Body of pancreas (tissue), 4 donors: ENCODE measurements around the gene LPAR1. TPM values are rescaled to one million over a fixed set of nuclear protein-coding genes. Genes with fewer than 3 reads are reported as not detected.

Source experiments
- ATAC-seq: fragments of 150-250 bp; one replicate; pipeline ENCODE4 v1.9.1; 2016
- DNase-seq, 4 donors: peaks; one replicate each; pipeline ENCODE4 v3.0.0-alpha.2; 2019
- H3K27ac ChIP-seq, 4 donors: fragments of 200-600 bp; sonication (generic); 1 replicate in 3 of 4; 2 replicates in 1 of 4; pipeline versions ENCODE4 v1.5.1 to v1.6.1; 2016 to 2019; ENCODE audit warnings: mild to moderate bottlenecking in 1 of 4, mixed read lengths in 1 of 4, moderate library complexity in 1 of 4
- H3K27me3 ChIP-seq, 2 donors: fragments of 200-600 bp; sonication (generic); one replicate each; pipeline ENCODE4 v1.6.0; 2016; ENCODE audit warnings: mild to moderate bottlenecking in 1 of 2
- H3K36me3 ChIP-seq, 2 donors: fragments of 200-600 bp; sonication (generic); replicated peaks in 1 of 2; 2 replicates each; pipeline ENCODE4 v1.5.1; 2016; ENCODE audit warnings: low read depth in 2 of 2; ENCODE audit not compliant: insufficient read depth in 1 of 2
- H3K4me1 ChIP-seq: fragments of 200-600 bp; sonication (generic); one replicate; pipeline ENCODE4 v1.6.0; 2016
- H3K4me3 ChIP-seq, 2 donors: fragments of 200-600 bp; sonication (generic); 1 replicate in 1 of 2; 2 replicates in 1 of 2; pipeline ENCODE4 v1.5.1; 2016 to 2019
- H3K9me3 ChIP-seq, 3 donors: fragments of 200-600 bp; sonication (generic); 1 replicate in 2 of 3; 2 replicates in 1 of 3; pipeline ENCODE4 v1.5.1; 2016
- CTCF ChIP-seq, 7 experiments: fragments of 450-650 bp in 4 of 7; fragments of 200-600 bp in 3 of 7; sonication (generic) in 3 of 7; IDR thresholded peaks; one replicate each; pipeline ENCODE4 v1.5.1; 2016 to 2019; ENCODE audit warnings: antibody characterized with exemption in 7 of 7
- POLR2A ChIP-seq, 3 donors: fragments of 450-650 bp; IDR thresholded peaks; one replicate each; pipeline ENCODE4 v1.6.1; 2016; ENCODE audit warnings: antibody characterized with exemption in 3 of 3, mild to moderate bottlenecking in 2 of 3
- WGBS, 2 donors: methylation state at CpG; one replicate each; pipeline ENCODE4 v1.1.5; 2017; 5-methylcytosine and 5-hydroxymethylcytosine counted together
- intact Hi-C: fragments of 100-400 bp; cut with DNase I; formaldehyde crosslinking; loops from one replicate; pipeline ENCODE4 v1.15.1; 2023
- total RNA-seq, 2 donors: library from RNA; depleted of rRNA; stranded (reverse); fragments of >200 nt; gene quantifications; one replicate each; pipeline ENCODE4 v1.1.0, GENCODE V29; 2016

The LPAR1 gene
- total RNA-seq, 2 donors from 2014 or later = 10.9 to 13.0 TPM

GRCh38 chr9:110995420-110996340 is 42.6 kb downstream of the LPAR1 start:
- Histone ChIP-seq H3K4me1 (peaks cover 17% of the 10 kb centered on the region), H3K27me3 (no peaks in the 10 kb centered on the region), H3K27ac (no peak overlapping the region), H3K9me3 (no peaks in the 10 kb centered on the region), H3K36me3 (no peaks in the 10 kb centered on the region), H3K4me3 (no peak overlapping the region)
- TF ChIP-seq POLR2A (IDR thresholded peaks at IDR 0.05) = no peak
- TF ChIP-seq CTCF (IDR thresholded peaks at IDR 0.05) = no peak
- intact Hi-C loops = no loop called here
- WGBS, 2 donors = 64 to 74% methylated on average over 6 of the region's 6 CpGs
- DNase-seq (no peak), ATAC-seq (no peak)

GRCh38 chr9:110994771-110995241 is 43.5 kb downstream of the LPAR1 start:
- TF ChIP-seq CTCF (IDR thresholded peaks at IDR 0.05) (no peak), POLR2A (IDR thresholded peaks at IDR 0.05) (no peak)
- Histone ChIP-seq H3K9me3 (no peaks in the 10 kb centered on the region), H3K27ac (no peak overlapping the region), H3K4me3 (no peak overlapping the region), H3K4me1 (peaks cover 8% of the 10 kb centered on the region), H3K36me3 (no peaks in the 10 kb centered on the region), H3K27me3 (no peaks in the 10 kb centered on the region)
- WGBS, 2 donors = 67 to 69% methylated on average over 4 of the region's 4 CpGs
- intact Hi-C loops = no loop called here
- ATAC-seq (no peak), DNase-seq (peak in 1 of 4 donors; percentile 31)

DNA sequence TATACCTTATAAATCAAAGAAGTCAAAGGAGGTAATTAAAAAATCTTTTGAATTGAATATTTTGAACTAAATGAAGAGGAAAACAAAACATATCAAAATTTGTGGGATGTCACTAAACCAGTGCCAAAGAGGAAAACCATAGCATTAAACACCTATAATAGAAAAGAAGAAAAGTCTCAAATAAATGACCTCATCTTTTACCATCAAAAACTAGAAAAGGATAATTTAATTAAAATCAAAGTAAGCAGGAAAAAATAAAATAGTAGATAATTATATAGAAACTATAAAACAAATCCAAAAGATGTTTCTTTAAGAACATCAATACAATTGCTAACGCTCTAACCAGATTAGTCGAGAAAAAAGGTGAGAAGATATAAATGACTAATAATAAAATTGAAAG is 47.8 kb downstream of the LPAR1 start:
- Histone ChIP-seq H3K9me3 (no peaks in the 10 kb centered on the region), H3K4me1 (peaks cover 8% of the 10 kb centered on the region), H3K36me3 (no peaks in the 10 kb centered on the region), H3K27ac (no peak overlapping the region), H3K27me3 (no peaks in the 10 kb centered on the region), H3K4me3 (no peak overlapping the region)
- no peak for TF ChIP-seq CTCF (IDR thresholded peaks at IDR 0.05)
- no peak for TF ChIP-seq POLR2A (IDR thresholded peaks at IDR 0.05)
- intact Hi-C loops = no loop called here
- WGBS, 2 donors = 89 to 91% methylated on average over 2 of the region's 2 CpGs
- DNase-seq (no peak), ATAC-seq (no peak)

GRCh38 chr9:110986529-110986928 is 51.7 kb downstream of the LPAR1 start:
- DNase-seq = no peak
- H3K36me3 ChIP-seq = no peaks in the 10 kb centered on the region
- no peak for TF ChIP-seq CTCF (IDR thresholded peaks at IDR 0.05)
- no peak for TF ChIP-seq POLR2A (IDR thresholded peaks at IDR 0.05)
- no peaks in the 10 kb centered on the region for H3K27me3 ChIP-seq
- intact Hi-C loops = no loop called here
- no peak overlapping the region for H3K27ac ChIP-seq
- peaks cover 12% of the 10 kb centered on the region for H3K4me1 ChIP-seq
- 85 to 97% methylated on average over 1 of the region's 1 CpG for WGBS, 2 donors
- H3K9me3 ChIP-seq = no peaks in the 10 kb centered on the region
- no peak for ATAC-seq
- no peak overlapping the region for H3K4me3 ChIP-seq
